GM23248 (cell line): Measurements from ENCODE around the gene GNPDA1. TPM values are rescaled to one million over a fixed set of nuclear protein-coding genes. Genes with fewer than 3 reads are reported as not detected.

ENCODE experiments used
- DNase-seq: peaks from one replicate; pipeline ENCODE4 v3.0.0-alpha.2; 2015
- H2AFZ ChIP-seq: fragments of 200-600 bp; sonication (generic); 2 replicates; pipeline ENCODE4 v1.6.1; 2016; ENCODE audit warnings: antibody characterized with exemption
- H3F3A ChIP-seq: fragments of 200-600 bp; sonication (generic); 2 replicates; pipeline ENCODE4 v1.6.1; 2016; ENCODE audit warnings: mild to moderate bottlenecking, antibody characterized with exemption, mixed run types; ENCODE audit not compliant: insufficient read depth
- H3K27ac ChIP-seq: fragments of 200-600 bp; sonication (generic); 2 replicates; pipeline ENCODE4 v1.5.1; 2016; ENCODE audit warnings: mild to moderate bottlenecking
- H3K27me3 ChIP-seq: fragments of 200-600 bp; sonication (generic); replicated peaks from 2 replicates; pipeline ENCODE4 v1.6.1; 2016; ENCODE audit warnings: mild to moderate bottlenecking; ENCODE audit not compliant: insufficient read depth
- H3K36me3 ChIP-seq: fragments of 200-600 bp; sonication (generic); 2 replicates; pipeline ENCODE4 v1.6.1; 2016; ENCODE audit warnings: low read depth, mild to moderate bottlenecking
- H3K4me1 ChIP-seq: fragments of 200-600 bp; sonication (generic); 2 replicates; pipeline ENCODE4 v1.6.1; 2016; ENCODE audit warnings: mild to moderate bottlenecking; ENCODE audit not compliant: insufficient read depth
- H3K4me2 ChIP-seq: fragments of 200-600 bp; sonication (generic); one replicate; pipeline ENCODE4 v1.6.1; 2016; ENCODE audit warnings: mild to moderate bottlenecking; ENCODE audit not compliant: unreplicated experiment
- H3K4me3 ChIP-seq: fragments of 200-600 bp; sonication (generic); 2 replicates; pipeline ENCODE4 v1.5.1; 2016; ENCODE audit warnings: mild to moderate bottlenecking
- H3K79me2 ChIP-seq: fragments of 200-600 bp; sonication (generic); 2 replicates; pipeline ENCODE4 v1.6.1; 2016; ENCODE audit warnings: mild to moderate bottlenecking; ENCODE audit not compliant: insufficient read depth
- H3K9ac ChIP-seq: fragments of 200-600 bp; sonication (generic); 2 replicates; pipeline ENCODE4 v1.6.1; 2016; ENCODE audit warnings: mild to moderate bottlenecking
- H3K9me2 ChIP-seq: fragments of 200-600 bp; sonication (generic); 2 replicates; pipeline ENCODE4 v1.6.1; 2016; ENCODE audit warnings: mixed run types, mild to moderate bottlenecking, moderate library complexity; ENCODE audit not compliant: insufficient read depth
- H3K9me3 ChIP-seq: fragments of 200-600 bp; sonication (generic); one replicate; pipeline ENCODE4 v1.6.1; 2017; ENCODE audit warnings: low read depth
- H4K20me1 ChIP-seq: fragments of 200-600 bp; sonication (generic); 2 replicates; pipeline ENCODE4 v1.6.0; 2016; ENCODE audit not compliant: insufficient read depth
- EZH2 ChIP-seq: fragments of 200-600 bp; sonication (generic); IDR thresholded peaks from 2 replicates; pipeline ENCODE4 v1.6.1; 2018; ENCODE audit warnings: antibody characterized with exemption, mild to moderate bottlenecking; ENCODE audit not compliant: insufficient read depth, poor library complexity, severe bottlenecking
- EZH2phosphoT487 ChIP-seq: fragments of 200-600 bp; sonication (generic); IDR thresholded peaks from 2 replicates; pipeline ENCODE4 v1.6.1; 2018; ENCODE audit warnings: antibody characterized with exemption, moderate library complexity, mild to moderate bottlenecking, low read depth; ENCODE audit not compliant: insufficient read depth
- WGBS, 2 experiments: methylation state at CpG; one replicate each; pipeline ENCODE4 v1.1.6; 2015 to 2017; ENCODE audit warnings: low lambda C conversion rate in 2 of 2, low coverage in 1 of 2; ENCODE audit errors: missing lambda C conversion rate in 2 of 2; 5-methylcytosine and 5-hydroxymethylcytosine counted together
- in situ Hi-C: fragments of 300-500 bp; cut with MboI; formaldehyde crosslinking; loops from 2 replicates; pipeline ENCODE4 v1.15.0; 2020
- polyA plus RNA-seq: library from polyadenylated mRNA; unstranded; fragments of >200 nt; fragmentation: Nextera tagmentation; extraction: Ambion mirVana; gene quantifications from 2 replicates; pipeline ENCODE4 v1.2.1, GENCODE V29; 2016
- total RNA-seq: library from RNA; depleted of rRNA; stranded (reverse); fragments of >200 nt; shearing (Covaris generic); gene quantifications from 2 replicates; pipeline ENCODE4 v1.2.3, GENCODE V29; 2014; rRNA removed

GNPDA1 gene
- total and polyA plus RNA-seq, 2 experiments from 2014 or later: 27.6 to 28.7 TPM

DNA sequence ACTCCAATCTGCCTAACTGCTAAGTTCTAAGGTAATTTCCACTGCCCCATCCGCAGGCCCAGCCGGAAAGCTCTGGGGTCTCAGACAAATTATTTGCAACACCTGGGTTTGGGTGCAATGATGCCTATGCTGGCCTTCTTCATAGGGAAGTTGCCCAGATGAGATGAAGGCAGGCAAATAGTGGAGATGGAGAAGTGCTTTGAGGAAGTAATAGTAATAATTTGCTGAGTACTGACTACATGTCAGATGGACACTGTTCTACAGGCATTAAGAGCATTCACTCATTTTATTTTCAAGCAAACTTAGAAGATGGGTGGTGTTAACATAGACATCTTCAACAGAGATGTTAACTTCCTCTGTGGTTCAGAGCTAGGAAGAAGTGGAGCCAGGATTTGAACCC is 58.6 kb downstream of the GNPDA1 start:
- Histone ChIP-seq H3F3A (no peaks in the 10 kb centered on the region), H3K27me3 (no peaks in the 10 kb centered on the region), H3K9me3 (no peaks in the 10 kb centered on the region), H3K4me3 (no peak overlapping the region), H3K4me2 (no peak overlapping the region), H3K9me2 (no peaks in the 10 kb centered on the region), H3K27ac (no peak overlapping the region), H3K79me2 (no peaks in the 10 kb centered on the region), H3K4me1 (no peaks in the 10 kb centered on the region; the same call in 1 of the 2 replicates), H2AFZ (no peak overlapping the region), H3K36me3 (no peaks in the 10 kb centered on the region), H3K9ac (no peak overlapping the region), H4K20me1 (no peaks in the 10 kb centered on the region)
- in situ Hi-C loops: no loop called here
- WGBS, 2 experiments: 94 to 97% methylated on average over 2 of the region's 2 CpGs
- TF ChIP-seq EZH2phosphoT487 (no peak), EZH2 (no peak)
- DNase-seq: no peak

GRCh38 chr5:141952020-141952419 is 60.8 kb downstream of the GNPDA1 start:
- Histone ChIP-seq H3K79me2 (no peaks in the 10 kb centered on the region), H3F3A (no peaks in the 10 kb centered on the region)
- TF ChIP-seq EZH2phosphoT487 (no peak), EZH2 (no peak)

DNA sequence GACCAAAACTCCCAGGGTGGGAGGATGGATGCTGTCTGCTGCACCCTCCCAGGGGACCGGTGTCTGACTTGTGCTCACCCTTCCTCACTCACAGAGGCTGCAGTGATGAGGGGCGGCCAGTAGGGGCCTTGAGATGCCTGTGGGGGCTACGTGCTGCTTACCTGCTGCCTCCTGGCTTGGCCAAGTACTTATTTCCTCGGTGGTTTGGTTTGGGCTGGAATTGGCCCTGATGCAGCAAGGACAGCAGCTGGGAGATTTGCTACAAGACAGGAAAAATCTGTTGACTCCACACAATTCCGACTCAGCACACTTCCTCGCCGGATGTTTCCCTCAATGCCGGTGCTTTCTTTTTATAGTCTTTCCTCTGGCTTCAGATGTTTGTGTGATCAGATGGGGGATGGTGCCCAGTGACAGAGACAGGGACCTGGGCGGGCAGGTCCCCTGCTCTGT is 61.5 kb downstream of the GNPDA1 start:
- Histone ChIP-seq H3K4me2 (no peak overlapping the region), H3K27ac (no peak overlapping the region), H3K4me3 (no peak overlapping the region), H3K79me2 (no peaks in the 10 kb centered on the region), H3K4me1 (no peaks in the 10 kb centered on the region), H2AFZ (no peak overlapping the region), H3K9ac (no peak overlapping the region), H3K9me2 (no peaks in the 10 kb centered on the region), H3K27me3 (no peaks in the 10 kb centered on the region), H3K9me3 (no peaks in the 10 kb centered on the region), H3K36me3 (no peaks in the 10 kb centered on the region), H4K20me1 (no peaks in the 10 kb centered on the region), H3F3A (no peaks in the 10 kb centered on the region)
- TF ChIP-seq EZH2phosphoT487 (no peak), EZH2 (no peak)
- in situ Hi-C loops: no loop called here
- no peak for DNase-seq
- 68 to 73% methylated on average over 9 of the region's 9 CpGs for WGBS, 2 experiments

More at GRCh38 chr5:141952020-141952419, 60.8 kb downstream of the GNPDA1 start:
- WGBS, 2 experiments: 85 to 88% methylated on average over 2 of the region's 2 CpGs
- no peak overlapping the region for H2AFZ ChIP-seq
- H3K27ac ChIP-seq: no peak overlapping the region
- in situ Hi-C loops: no loop called here
- H3K9me3 ChIP-seq: no peaks in the 10 kb centered on the region
- no peak for DNase-seq
- no peaks in the 10 kb centered on the region for H3K9me2 ChIP-seq
- H3K36me3 ChIP-seq: no peaks in the 10 kb centered on the region
- no peak overlapping the region for H3K4me3 ChIP-seq
- H3K4me2 ChIP-seq: no peak overlapping the region
- no peaks in the 10 kb centered on the region for H3K4me1 ChIP-seq
- H3K9ac ChIP-seq: no peak overlapping the region
- no peaks in the 10 kb centered on the region for H3K27me3 ChIP-seq
- H4K20me1 ChIP-seq: no peaks in the 10 kb centered on the region

Other genes starting within 250 kb of the GNPDA1 start
- gene PCDH1, start 134.6 kb downstream of the GNPDA1 start, total RNA-seq: 3.5 and 10.9 TPM in 2 replicates
- 1.6 and 2.4 TPM in 2 replicates for gene PCDH1, start 134.6 kb downstream of the GNPDA1 start, polyA plus RNA-seq
- 39.5 and 47.9 TPM in 2 replicates for gene DELE1, start 89.2 kb downstream of the GNPDA1 start, total RNA-seq
- gene DELE1, start 89.2 kb downstream of the GNPDA1 start, polyA plus RNA-seq: 28.9 and 35.1 TPM in 2 replicates
- 0.13 TPM in 1 of 2 replicates, not detected in the other for gene PCDH12, start 54.8 kb downstream of the GNPDA1 start, total RNA-seq
- 0.11 and 0.36 TPM in 2 replicates for gene PCDH12, start 54.8 kb downstream of the GNPDA1 start, polyA plus RNA-seq
- 101 and 110 TPM in 2 replicates for gene RNF14, start 43.9 kb downstream of the GNPDA1 start, total RNA-seq
- gene RNF14, start 43.9 kb downstream of the GNPDA1 start, polyA plus RNA-seq: 77.8 and 81.1 TPM in 2 replicates
- 55.2 and 57.5 TPM in 2 replicates for gene NDFIP1, start 95.8 kb upstream of the GNPDA1 start, total RNA-seq
- gene NDFIP1, start 95.8 kb upstream of the GNPDA1 start, polyA plus RNA-seq: 75.3 and 76.4 TPM in 2 replicates